GM19467 (cell line): ENCODE results near the gene C12orf50.
A peak's percentile ranks its signal among the peaks of the same experiment; 100 is the strongest.
"Not testable (repeated sequence)": the region's sequence is repeated elsewhere in the genome, so short reads cannot be mapped to it uniquely, and the experiment has no call there.

Experiments used
- ATAC-seq: cut with Tn5 transposase; IDR thresholded peaks from one replicate; pipeline ENCODE4 v1.9.1; 2021; ENCODE audit warnings: mild to moderate bottlenecking, moderate library complexity; ENCODE audit not compliant: unreplicated experiment

The C12orf50 gene, protein sequence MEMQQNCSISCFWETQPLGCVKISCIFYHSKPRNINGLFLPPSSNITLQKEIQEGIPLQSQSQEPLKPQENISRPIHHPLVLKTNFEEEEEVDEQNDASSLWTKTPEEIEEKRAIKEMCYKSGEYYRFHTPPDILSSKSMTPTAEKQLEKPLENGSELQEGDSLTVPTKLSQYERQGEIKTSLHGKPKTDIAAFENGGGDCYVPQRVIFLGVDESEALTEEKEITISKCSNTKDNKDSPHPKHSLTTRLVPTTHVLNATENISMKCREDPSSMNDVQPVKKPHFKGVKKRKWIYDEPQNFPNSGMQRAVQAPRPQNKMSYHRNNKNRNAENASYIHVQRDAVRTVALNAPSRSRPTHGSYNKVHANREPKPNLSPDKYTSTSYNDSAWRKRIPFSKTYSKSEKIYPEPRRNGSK

DNA sequence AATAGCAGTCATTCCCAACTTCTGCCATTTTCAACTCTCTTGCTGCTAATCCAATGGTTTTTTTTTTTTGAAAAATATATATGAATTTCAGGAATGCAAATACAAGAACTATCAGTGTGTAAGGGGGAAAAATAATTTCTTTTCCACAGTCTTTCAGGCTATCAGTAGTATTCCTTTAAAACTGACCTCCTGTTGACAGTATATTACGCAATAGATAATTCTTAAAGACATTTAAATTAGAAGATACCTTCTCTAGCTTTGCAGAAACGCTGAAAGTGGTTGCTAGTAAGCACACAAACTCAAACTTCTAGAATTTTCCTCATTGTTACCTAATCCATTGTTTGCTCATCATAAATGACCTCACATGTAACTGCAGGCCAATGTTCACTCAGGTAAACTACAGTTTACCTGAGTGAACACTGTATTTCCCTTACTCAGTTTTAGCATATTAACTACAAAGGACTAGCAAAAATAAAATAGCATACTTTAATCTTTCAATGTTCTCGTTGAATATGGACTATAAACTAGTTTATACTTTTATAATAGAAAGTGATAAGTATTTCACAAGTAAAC, at the start of gene C12orf50:
Gene C12orf50, minus strand, starts transcription at position 309 of the 573 bp plus-strand sequence. CDS start 2,439 bp downstream, outside the sequence.
- no peak for ATAC-seq

GRCh38 chr12:88067301-88067700, 38.1 kb upstream of the C12orf50 start:
- no peak for ATAC-seq

DNA sequence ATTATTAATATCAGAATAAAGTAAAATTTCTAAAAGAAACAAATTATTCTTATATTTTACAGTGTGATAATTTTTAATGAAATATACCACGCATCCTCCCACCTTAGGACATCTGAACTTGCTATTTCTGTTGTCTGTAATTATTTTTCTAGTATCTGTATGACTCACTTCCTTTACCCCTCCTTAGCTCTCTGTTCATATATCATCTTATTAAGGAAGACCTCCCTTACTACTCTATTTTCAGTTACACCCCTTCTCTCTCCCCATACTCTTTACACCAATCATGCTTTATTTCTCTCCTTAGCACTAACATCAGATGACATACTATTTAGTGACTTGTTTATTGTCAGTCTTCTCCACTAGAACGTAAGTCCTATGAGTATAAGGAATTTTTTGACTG, 34.2 kb upstream of the C12orf50 start:
- ATAC-seq, result peak; percentile 84

GRCh38 chr12:88062474-88062873, 33.3 kb upstream of the C12orf50 start:
- peak; percentile 60 for ATAC-seq

GRCh38 chr12:88058719-88059077, 29.5 kb upstream of the C12orf50 start:
- ATAC-seq, result no peak

DNA sequence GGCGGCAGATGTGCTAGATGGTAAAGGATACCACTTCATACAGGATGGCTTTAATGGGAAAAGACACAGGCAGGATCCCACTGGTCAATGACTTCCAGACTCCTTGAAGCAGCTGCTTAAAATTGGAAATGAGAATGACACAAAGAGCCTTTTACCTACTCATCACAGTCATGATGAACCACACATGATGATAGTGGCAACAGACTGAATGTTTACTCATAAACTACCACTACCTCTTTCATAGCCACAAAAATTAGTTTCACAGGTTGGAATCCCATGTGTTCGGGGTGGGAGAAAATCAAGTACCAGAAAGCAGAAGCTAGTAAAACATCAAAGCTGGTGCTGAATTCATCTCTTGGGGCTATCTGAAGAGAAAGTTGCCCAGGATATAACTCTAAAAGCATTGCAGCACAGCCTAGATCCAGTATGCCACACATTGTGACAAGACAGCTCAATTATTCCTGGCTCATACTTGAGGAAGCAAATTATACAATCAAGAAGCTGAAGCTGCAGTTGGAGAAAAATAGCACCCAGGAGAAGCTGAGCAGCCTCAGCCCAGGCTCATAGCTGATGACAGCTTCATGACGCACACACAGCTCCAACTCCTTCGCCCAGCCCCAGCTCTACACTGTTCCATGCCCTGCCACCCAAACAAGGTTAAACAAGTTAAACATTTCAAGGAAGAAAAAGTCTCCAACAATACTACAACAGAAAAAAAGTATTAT, 29.0 kb upstream of the C12orf50 start:
- ATAC-seq, result no peak

- no peak for ATAC-seq
These were observed 27.4 kb upstream of the C12orf50 start for GRCh38 chr12:88056571-88056970.

GRCh38 chr12:88052686-88053085, 23.5 kb upstream of the C12orf50 start:
- no peak for ATAC-seq

GRCh38 chr12:88044035-88044434, 14.8 kb upstream of the C12orf50 start:
- no peak for ATAC-seq

DNA sequence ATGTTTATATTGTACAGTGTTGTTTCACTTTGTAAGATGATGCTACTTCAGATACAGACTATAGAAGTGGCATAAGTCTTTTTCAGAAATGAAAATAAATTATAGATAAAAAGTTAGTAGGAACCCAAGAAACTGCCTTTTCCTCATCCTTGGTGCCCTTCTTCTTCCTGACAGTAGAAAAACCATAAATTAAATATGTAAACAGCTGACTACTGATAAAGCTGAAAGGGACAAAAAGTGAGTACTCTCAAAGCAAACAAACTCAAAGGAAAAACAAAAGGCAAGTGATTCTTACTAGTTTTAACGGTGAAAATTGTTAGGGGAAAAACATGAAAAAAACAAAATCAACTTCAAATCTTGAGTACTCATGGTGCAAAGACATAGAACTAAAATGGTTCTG, 8.6 kb upstream of the C12orf50 start:
- no peak for ATAC-seq

- no peak for ATAC-seq
These were observed 7.3 kb upstream of the C12orf50 start for GRCh38 chr12:88036353-88036965.

DNA sequence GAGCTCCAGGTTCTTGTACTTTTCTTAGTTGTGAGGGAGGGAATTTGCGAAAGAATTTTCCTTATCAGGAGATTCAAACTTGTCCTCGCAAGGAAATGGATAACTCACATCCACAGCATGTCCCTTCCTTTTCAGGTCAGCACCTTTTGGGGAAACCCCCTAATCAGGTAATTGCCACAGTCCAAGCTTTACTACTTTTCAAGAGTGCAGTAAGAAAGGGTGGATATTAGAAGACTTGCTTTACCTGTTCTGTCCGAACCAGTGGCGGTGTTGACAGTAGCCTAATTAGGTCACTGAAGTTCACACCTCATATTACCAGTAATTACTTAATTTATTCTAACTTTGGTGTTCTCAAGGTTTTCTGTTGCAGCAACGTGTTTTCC, 6.7 kb upstream of the C12orf50 start:
- ATAC-seq, result peak; percentile 9

DNA sequence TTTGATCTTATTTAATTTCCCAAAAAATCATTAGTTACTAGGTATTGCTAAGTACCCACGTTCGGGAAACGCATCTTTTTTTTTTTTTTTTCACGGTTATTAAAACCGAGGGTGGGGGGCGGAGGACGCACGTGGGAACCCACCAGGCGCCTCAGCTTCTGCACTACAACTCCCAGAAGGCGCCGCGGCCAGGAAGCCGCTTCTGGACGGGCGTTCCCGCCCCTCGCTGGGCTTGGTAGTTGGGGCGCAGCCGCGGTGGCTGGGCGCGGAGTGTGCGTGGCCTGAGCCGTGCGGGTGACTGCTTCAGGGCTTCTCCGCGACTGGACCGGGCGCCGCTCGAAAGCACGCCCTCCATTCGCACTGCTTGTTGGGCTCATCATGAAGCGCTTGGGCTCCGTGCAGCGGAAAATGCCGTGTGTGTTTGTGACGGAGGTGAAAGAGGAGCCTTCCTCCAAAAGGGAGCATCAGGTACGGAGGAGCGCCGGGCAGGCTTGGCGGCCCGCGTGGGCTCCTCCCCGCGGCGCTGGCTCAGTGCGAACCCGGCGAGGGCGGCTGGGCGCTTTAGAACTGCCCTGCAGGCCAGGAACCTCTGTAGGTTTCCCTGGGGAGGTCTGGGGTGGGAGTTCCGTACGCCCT, 6.2 kb upstream of the C12orf50 start:
- peak; percentile 100 for ATAC-seq

GRCh38 chr12:88031161-88031560, 2.0 kb upstream of the C12orf50 start:
- not testable (repeated sequence) for ATAC-seq

GRCh38 chr12:88026196-88026595, 3.0 kb downstream of the C12orf50 start:
- no peak for ATAC-seq

DNA sequence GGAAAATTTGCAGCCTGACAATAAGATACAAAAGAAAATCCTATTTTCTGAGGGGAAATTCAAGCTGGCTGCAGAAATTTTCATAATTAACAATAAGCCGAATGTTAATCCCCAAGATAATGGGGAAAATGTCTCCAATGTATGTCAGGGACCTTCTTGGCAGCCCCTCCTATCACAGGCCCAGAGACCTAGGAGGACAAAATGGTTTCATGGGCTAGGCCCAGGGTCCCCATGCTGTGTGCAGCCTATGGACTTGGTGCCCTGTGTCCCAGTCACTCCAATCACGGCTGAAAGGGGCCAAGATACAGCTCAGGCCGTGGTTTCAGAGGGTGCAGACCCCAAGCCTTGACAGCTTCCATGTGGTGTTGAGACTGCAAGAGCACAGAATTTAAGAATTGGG, 11.2 kb downstream of the C12orf50 start:
- no peak for ATAC-seq

- ATAC-seq, result no peak
These were observed 13.4 kb downstream of the C12orf50 start for GRCh38 chr12:88015825-88016224.

- ATAC-seq, result no peak
These were observed 17.4 kb downstream of the C12orf50 start for GRCh38 chr12:88011755-88012154.

DNA sequence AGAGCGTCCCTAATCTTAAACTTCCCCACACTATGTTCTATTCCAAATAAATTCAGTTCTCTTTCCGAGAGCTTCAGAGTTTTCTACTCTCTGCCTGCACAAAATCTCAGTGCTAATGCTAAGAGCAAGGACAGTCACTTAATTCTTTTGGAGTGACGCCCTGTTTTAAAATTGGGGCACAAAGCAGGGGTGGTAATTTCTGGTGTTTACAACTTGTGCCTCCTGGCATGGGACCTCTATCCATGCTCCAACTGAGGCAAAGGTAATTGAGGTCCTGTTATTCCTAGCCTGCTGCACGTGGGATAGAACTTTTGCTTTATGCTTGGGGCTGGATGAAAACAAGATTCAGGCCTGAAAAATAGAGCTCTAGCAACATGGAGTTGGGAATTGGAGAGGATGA, 22.9 kb downstream of the C12orf50 start:
- no peak for ATAC-seq

GRCh38 chr12:88001327-88001726, 27.9 kb downstream of the C12orf50 start:
- ATAC-seq, result no peak

DNA sequence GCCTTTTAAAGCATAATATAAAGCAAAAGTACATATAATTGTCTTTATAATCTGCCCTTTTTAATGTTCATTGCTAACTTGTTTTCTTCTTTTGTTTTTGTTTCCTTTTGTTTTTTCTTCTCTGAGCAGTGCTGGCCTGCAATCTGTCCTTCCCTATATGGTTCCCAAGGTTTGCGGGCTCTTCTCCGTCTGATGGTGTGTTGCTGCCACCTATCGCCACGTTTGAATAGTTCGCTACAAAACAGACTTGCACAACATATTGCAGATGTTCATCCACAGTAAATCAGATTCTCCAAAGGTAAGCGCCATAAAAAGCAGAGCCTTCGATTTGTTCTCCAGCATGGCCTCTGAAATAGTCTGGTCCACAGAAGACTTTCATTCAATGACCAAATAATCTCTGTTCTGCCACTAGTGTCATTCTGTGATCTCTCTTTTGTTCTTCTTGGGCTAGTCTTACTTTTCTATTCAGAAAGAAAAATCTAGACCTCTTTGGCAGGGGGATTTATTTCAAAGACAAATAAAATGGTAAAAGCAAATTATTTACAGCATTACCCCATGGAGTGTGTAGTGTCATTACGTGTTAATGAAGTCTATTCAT, 33.5 kb downstream of the C12orf50 start:
- ATAC-seq, result peak; percentile 93
